OCI-LY1 (cell line): ENCODE measurements around the gene POLR1H.

Experiments
- H2AFZ ChIP-seq: fragments of 200-600 bp; sonication (generic), shearing (Covaris generic); 2 replicates; pipeline ENCODE4 v1.6.0; 2014; ENCODE audit warnings: antibody characterized with exemption, mild to moderate bottlenecking, low read length
- H3F3A ChIP-seq: fragments of 200-600 bp; sonication (generic), shearing (Covaris generic); 2 replicates; pipeline ENCODE4 v1.6.0; 2014; ENCODE audit warnings: mild to moderate bottlenecking, antibody characterized with exemption, low read length, moderate library complexity; ENCODE audit not compliant: insufficient read depth
- H3K27ac ChIP-seq: fragments of 200-600 bp; sonication (generic); 2 replicates; pipeline ENCODE4 v1.5.1; 2014; ENCODE audit warnings: low read length, mixed run types, mild to moderate bottlenecking, low read depth; ENCODE audit not compliant: poor library complexity, severe bottlenecking
- H3K27me3 ChIP-seq: fragments of 200-600 bp; sonication (generic); 2 replicates; pipeline ENCODE4 v1.6.0; 2014; ENCODE audit warnings: antibody characterized with exemption, mild to moderate bottlenecking, low read length, moderate library complexity; ENCODE audit not compliant: insufficient read depth
- H3K36me3 ChIP-seq: fragments of 200-600 bp; sonication (generic); 2 replicates; pipeline ENCODE4 v1.6.1; 2014; ENCODE audit warnings: mild to moderate bottlenecking, antibody characterized with exemption, low read length, moderate library complexity, mixed read lengths; ENCODE audit not compliant: insufficient read depth
- H3K4me1 ChIP-seq: fragments of 200-600 bp; sonication (generic); 2 replicates; pipeline ENCODE4 v1.5.1; 2014; ENCODE audit warnings: mild to moderate bottlenecking, low read length, moderate library complexity; ENCODE audit not compliant: insufficient read depth, severe bottlenecking
- H3K4me2 ChIP-seq: fragments of 200-600 bp; sonication (generic), shearing (Covaris generic); 2 replicates; pipeline ENCODE4 v1.6.1; 2014; ENCODE audit warnings: low read length
- H3K4me3 ChIP-seq: fragments of 200-600 bp; sonication (generic); 2 replicates; pipeline ENCODE4 v1.5.1; 2014; ENCODE audit warnings: low read length, low read depth, mild to moderate bottlenecking, mixed read lengths; ENCODE audit not compliant: poor library complexity, severe bottlenecking
- H3K79me2 ChIP-seq: fragments of 200-600 bp; shearing (Covaris generic); 2 replicates; pipeline ENCODE4 v1.6.1; 2016; ENCODE audit warnings: mixed run types, low read length, mixed read lengths; ENCODE audit not compliant: insufficient read depth
- H3K9ac ChIP-seq: fragments of 200-600 bp; sonication (generic), shearing (Covaris generic); 2 replicates; pipeline ENCODE4 v1.6.1; 2014; ENCODE audit warnings: mild to moderate bottlenecking, low read length, mixed read lengths
- H3K9me2 ChIP-seq: fragments of 200-600 bp; sonication (generic), shearing (Covaris generic); 2 replicates; pipeline ENCODE4 v1.6.1; 2014; ENCODE audit warnings: low read depth, mild to moderate bottlenecking, low read length, mixed read lengths
- H3K9me3 ChIP-seq: fragments of 200-600 bp; shearing (Covaris generic); 2 replicates; pipeline ENCODE4 v1.6.1; 2014; ENCODE audit warnings: low read length, mixed read lengths
- H4K20me1 ChIP-seq: fragments of 200-600 bp; sonication (generic), shearing (Covaris generic); 2 replicates; pipeline ENCODE4 v1.6.0; 2016; ENCODE audit warnings: mild to moderate bottlenecking, low read length; ENCODE audit not compliant: insufficient read depth
- EZH2 ChIP-seq: fragments of 200-600 bp; sonication (generic), shearing (Covaris generic); IDR thresholded peaks from 2 replicates; pipeline ENCODE4 v1.8.0; 2017; ENCODE audit warnings: borderline replicate concordance, mixed run types, mild to moderate bottlenecking, antibody characterized with exemption, low read length, moderate library complexity, mixed read lengths
- TF ChIP-seq, protein P1 (sequence below): fragments of 200-600 bp; sonication (generic), shearing (Covaris generic); IDR thresholded peaks from 2 replicates; pipeline ENCODE4 v1.5.1; 2017; ENCODE audit warnings: mild to moderate bottlenecking, antibody characterized with exemption, low read length, moderate library complexity, mixed read lengths

The POLR1H gene

DNA sequence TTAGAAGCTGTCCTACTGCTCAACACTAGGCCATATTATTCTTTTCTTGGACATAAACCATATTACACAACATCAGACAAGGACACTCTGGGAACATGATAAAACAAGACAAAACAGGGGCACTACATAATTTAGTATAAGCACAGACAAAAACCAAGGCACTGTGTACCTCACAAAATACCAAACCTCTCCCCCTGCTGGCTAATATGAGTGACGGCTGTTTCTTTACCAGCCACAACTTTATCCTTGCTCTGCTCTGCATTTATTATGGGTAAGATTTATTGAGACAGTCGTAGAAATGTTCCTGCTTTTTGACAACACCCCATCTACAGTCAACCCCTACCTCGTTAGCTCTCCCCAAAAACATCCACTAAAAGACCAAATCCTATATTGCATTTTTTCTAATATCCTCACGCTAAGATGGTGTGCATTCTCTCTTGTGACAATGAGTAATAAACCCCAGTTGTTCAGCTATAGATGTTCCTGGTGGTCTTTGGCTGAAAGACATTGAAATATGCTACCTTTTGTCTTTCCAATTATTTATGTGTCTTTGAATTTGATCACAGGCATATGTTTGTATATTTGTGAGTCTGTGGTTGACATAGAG is 23.8 kb upstream of the POLR1H start:
- Histone ChIP-seq H3K4me1 (no peaks in the 10 kb centered on the region), H3K36me3 (no peaks in the 10 kb centered on the region), H4K20me1 (no peaks in the 10 kb centered on the region), H3K9ac (no peak overlapping the region), H3K9me2 (no peaks in the 10 kb centered on the region), H3K27ac (no peak overlapping the region), H3F3A (no peaks in the 10 kb centered on the region; the same call in 1 of the 2 replicates), H3K4me3 (no peak overlapping the region), H2AFZ (no peak overlapping the region), H3K79me2 (no peaks in the 10 kb centered on the region), H3K4me2 (no peak overlapping the region), H3K27me3 (no peaks in the 10 kb centered on the region), H3K9me3 (no peaks in the 10 kb centered on the region)
- no peak for TF ChIP-seq EZH2
- TF ChIP-seq, protein P1, sequence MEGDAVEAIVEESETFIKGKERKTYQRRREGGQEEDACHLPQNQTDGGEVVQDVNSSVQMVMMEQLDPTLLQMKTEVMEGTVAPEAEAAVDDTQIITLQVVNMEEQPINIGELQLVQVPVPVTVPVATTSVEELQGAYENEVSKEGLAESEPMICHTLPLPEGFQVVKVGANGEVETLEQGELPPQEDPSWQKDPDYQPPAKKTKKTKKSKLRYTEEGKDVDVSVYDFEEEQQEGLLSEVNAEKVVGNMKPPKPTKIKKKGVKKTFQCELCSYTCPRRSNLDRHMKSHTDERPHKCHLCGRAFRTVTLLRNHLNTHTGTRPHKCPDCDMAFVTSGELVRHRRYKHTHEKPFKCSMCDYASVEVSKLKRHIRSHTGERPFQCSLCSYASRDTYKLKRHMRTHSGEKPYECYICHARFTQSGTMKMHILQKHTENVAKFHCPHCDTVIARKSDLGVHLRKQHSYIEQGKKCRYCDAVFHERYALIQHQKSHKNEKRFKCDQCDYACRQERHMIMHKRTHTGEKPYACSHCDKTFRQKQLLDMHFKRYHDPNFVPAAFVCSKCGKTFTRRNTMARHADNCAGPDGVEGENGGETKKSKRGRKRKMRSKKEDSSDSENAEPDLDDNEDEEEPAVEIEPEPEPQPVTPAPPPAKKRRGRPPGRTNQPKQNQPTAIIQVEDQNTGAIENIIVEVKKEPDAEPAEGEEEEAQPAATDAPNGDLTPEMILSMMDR = peak; percentile 65

DNA sequence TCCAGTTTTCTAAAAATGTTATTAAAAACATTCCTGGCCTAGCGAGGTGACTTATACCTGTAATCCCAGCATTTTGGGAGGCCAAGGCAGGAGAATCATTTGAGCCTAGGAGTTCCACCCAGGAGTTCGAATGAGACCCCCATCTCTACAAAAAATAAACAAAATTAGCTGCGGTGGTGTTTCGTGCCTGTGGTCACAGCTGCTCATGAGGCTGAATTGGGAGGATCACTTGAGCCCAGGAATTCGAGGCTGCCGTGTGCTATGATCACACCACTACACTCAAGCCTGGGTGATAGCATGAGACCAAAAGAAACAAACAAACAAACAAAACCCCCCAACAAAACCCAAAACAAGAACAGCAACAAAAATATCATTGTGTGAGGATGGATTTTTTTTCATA is 19.8 kb upstream of the POLR1H start:
- no peak overlapping the region for H3K4me2 ChIP-seq
- H3K27me3 ChIP-seq = no peaks in the 10 kb centered on the region
- H3K4me1 ChIP-seq = no peaks in the 10 kb centered on the region
- no peak overlapping the region for H3K9ac ChIP-seq
- no peaks in the 10 kb centered on the region for H3K36me3 ChIP-seq
- no peaks in the 10 kb centered on the region for H4K20me1 ChIP-seq
- H3F3A ChIP-seq = no peaks in the 10 kb centered on the region; the same call in 1 of the 2 replicates
- H3K79me2 ChIP-seq = no peaks in the 10 kb centered on the region
- H2AFZ ChIP-seq = no peak overlapping the region
- no peaks in the 10 kb centered on the region for H3K9me3 ChIP-seq
- no peak overlapping the region for H3K4me3 ChIP-seq
- H3K27ac ChIP-seq = no peak overlapping the region
- no peak for TF ChIP-seq EZH2
- TF ChIP-seq, protein P1 = no peak
- H3K9me2 ChIP-seq = no peaks in the 10 kb centered on the region

DNA sequence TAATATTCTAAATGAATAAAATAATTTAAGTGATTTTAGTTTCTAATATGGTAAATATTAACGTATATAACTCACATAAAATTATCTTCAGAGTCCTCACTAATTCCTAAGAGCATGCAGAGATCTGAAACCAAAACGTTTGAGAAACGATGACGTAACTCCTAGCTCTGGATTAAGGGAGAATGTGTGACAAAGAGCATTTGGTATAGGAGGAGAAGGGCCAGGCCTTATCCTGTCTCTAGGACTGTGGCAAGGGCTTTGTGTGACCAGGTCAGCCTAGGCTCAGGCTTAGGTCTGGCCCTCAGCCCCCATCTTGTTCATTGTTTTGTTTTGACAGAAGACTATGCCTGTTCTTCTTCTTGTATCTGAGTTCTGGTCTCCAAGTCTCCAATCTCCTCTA is 19.2 kb upstream of the POLR1H start:
- Histone ChIP-seq H3K36me3 (no peaks in the 10 kb centered on the region), H3K27me3 (no peaks in the 10 kb centered on the region), H3K79me2 (no peaks in the 10 kb centered on the region), H3K4me2 (no peak overlapping the region), H4K20me1 (no peaks in the 10 kb centered on the region), H3K9me2 (no peaks in the 10 kb centered on the region), H3F3A (no peaks in the 10 kb centered on the region; the same call in 1 of the 2 replicates), H3K4me1 (no peaks in the 10 kb centered on the region), H3K9me3 (no peaks in the 10 kb centered on the region), H3K27ac (no peak overlapping the region), H2AFZ (no peak overlapping the region), H3K9ac (no peak overlapping the region), H3K4me3 (no peak overlapping the region)
- TF ChIP-seq EZH2 = no peak
- TF ChIP-seq, protein P1 = no peak
